Gastrocnemius medialis (tissue), 4 donors: ENCODE data around the gene C6orf163.

ENCODE experiments used
- POLR2A ChIP-seq, 2 donors: fragments of 450-650 bp; IDR thresholded peaks; one replicate each; pipeline ENCODE4 v1.6.1; 2017; ENCODE audit warnings: antibody characterized with exemption in 2 of 2, mild to moderate bottlenecking in 2 of 2, moderate library complexity in 2 of 2
- TF ChIP-seq, protein P1 (sequence below), 5 experiments: fragments of 450-650 bp in 3 of 5; fragments of 200-600 bp in 2 of 5; sonication (generic) in 2 of 5; IDR thresholded peaks in 4 of 5; conservative IDR thresholded peaks in 1 of 5; 1 replicate in 4 of 5; 2 replicates in 1 of 5; pipeline ENCODE4 v1.5.1; 2016 to 2019; ENCODE audit warnings: antibody characterized with exemption in 5 of 5, mild to moderate bottlenecking in 3 of 5, moderate library complexity in 3 of 5

DNA sequence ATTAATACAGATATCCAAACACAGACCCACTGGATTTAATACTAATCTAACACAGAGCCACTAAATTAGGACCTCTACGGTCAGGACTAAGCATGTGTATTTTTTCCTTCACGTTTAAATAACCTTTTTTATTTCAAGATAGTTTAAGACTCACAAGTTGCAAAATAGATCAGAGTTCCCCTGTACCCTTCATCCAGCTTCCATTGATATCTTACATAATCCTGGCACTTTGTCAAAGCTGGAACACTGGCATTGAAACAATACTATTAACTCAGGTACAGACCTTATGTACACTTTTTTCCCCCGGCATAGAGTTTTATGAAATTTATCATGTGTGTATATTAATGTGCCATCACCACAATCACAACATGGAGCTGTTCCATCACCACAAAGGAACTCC lies 2.1 kb downstream of the C6orf163 start:
- TF ChIP-seq, protein P1, sequence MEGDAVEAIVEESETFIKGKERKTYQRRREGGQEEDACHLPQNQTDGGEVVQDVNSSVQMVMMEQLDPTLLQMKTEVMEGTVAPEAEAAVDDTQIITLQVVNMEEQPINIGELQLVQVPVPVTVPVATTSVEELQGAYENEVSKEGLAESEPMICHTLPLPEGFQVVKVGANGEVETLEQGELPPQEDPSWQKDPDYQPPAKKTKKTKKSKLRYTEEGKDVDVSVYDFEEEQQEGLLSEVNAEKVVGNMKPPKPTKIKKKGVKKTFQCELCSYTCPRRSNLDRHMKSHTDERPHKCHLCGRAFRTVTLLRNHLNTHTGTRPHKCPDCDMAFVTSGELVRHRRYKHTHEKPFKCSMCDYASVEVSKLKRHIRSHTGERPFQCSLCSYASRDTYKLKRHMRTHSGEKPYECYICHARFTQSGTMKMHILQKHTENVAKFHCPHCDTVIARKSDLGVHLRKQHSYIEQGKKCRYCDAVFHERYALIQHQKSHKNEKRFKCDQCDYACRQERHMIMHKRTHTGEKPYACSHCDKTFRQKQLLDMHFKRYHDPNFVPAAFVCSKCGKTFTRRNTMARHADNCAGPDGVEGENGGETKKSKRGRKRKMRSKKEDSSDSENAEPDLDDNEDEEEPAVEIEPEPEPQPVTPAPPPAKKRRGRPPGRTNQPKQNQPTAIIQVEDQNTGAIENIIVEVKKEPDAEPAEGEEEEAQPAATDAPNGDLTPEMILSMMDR (IDR thresholded peaks at IDR 0.05 in 4 of 5, conservative IDR thresholded peaks at IDR 0.05 in 1 of 5): no peak
- no peak for TF ChIP-seq POLR2A (IDR thresholded peaks at IDR 0.05)
